ENCODE results near the gene EPHA6. TPM values are rescaled to one million over a fixed set of nuclear protein-coding genes. Genes with fewer than 3 reads are reported as not detected.

Gene EPHA6
- total and polyA plus RNA-seq, 2 experiments from 2014 or later: not detected

DNA sequence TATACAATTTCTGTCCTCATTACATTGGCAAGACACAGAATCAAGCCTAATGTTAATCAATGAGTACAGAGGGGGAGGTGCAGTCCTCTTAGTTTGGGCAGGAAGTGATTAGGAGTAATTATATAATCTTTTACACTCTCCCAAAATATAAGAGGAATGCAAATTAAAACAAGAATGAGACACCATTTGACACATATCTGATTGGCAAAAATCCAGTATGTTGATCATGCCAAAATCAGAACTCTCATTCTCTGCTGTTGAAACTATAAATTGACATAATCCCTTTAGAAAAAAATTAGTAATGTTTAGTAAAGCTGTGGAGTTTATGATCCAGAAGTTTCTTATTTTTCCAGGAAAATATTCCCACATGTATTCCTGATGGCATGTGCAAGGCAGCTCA, 373.4 kb downstream of the EPHA6 start:
- DNase-seq: no peak
- no peak overlapping the region for H3K9ac ChIP-seq
- H3K4me2 ChIP-seq (ENCODE audit: unreplicated experiment): no peak overlapping the region
- in situ Hi-C loops (cut with MboI): no loop called here
- no peaks in the 10 kb centered on the region for H3K27me3 ChIP-seq (replicated peaks; ENCODE audit: insufficient read depth)
- no peaks in the 10 kb centered on the region for H3K79me2 ChIP-seq (ENCODE audit: insufficient read depth)
- no peak for TF ChIP-seq EZH2 (IDR thresholded peaks at IDR 0.05; ENCODE audit: insufficient read depth, poor library complexity, severe bottlenecking)
- no peak for TF ChIP-seq EZH2phosphoT487 (IDR thresholded peaks at IDR 0.05; ENCODE audit: insufficient read depth, low read depth)
- H3K9me3 ChIP-seq (ENCODE audit: low read depth): no peaks in the 10 kb centered on the region
- H3K27ac ChIP-seq: no peak overlapping the region
- no peaks in the 10 kb centered on the region for H3K4me1 ChIP-seq (ENCODE audit: insufficient read depth)
- no peaks in the 10 kb centered on the region for H3K36me3 ChIP-seq (ENCODE audit: low read depth)
- no peak overlapping the region for H3K4me3 ChIP-seq
- no peak overlapping the region for H2AFZ ChIP-seq
- H3K9me2 ChIP-seq (ENCODE audit: insufficient read depth): no peaks in the 10 kb centered on the region
- H3F3A ChIP-seq (ENCODE audit: insufficient read depth): no peaks in the 10 kb centered on the region
- H4K20me1 ChIP-seq (ENCODE audit: insufficient read depth): no peaks in the 10 kb centered on the region

DNA sequence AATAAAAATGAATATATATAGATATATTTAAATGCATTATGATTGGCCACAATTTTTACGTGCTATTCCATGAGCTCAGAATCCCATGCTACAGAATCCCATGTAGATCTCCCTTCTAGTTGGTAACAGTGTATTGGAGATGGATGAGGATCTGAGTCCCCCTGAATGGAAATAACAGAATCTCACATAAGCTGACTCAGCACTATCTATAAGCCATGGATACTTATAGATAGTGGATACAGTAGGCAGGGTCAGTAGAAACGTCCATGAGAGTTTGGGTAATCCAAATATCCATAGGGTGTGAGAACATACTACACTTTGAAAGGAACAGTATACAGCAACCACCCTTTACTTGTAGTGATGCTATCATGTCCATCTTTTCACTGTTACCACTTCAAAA, 375.4 kb downstream of the EPHA6 start:
- Histone ChIP-seq H4K20me1 (ENCODE audit: insufficient read depth) (no peaks in the 10 kb centered on the region), H3K79me2 (ENCODE audit: insufficient read depth) (no peaks in the 10 kb centered on the region), H3K9me3 (ENCODE audit: low read depth) (no peaks in the 10 kb centered on the region), H3K9me2 (ENCODE audit: insufficient read depth) (no peaks in the 10 kb centered on the region), H3K36me3 (ENCODE audit: low read depth) (no peaks in the 10 kb centered on the region), H3K4me1 (ENCODE audit: insufficient read depth) (no peaks in the 10 kb centered on the region), H3K27ac (no peak overlapping the region), H3K9ac (no peak overlapping the region), H3K4me3 (no peak overlapping the region), H3F3A (ENCODE audit: insufficient read depth) (no peaks in the 10 kb centered on the region), H2AFZ (no peak overlapping the region), H3K27me3 (replicated peaks; ENCODE audit: insufficient read depth) (no peaks in the 10 kb centered on the region), H3K4me2 (ENCODE audit: unreplicated experiment) (no peak overlapping the region)
- WGBS, 2 experiments (ENCODE audit: low coverage in 1 of 2, low lambda C conversion rate in 2 of 2, missing lambda C conversion rate in 2 of 2): 7 to 11% methylated on average over 2 of the region's 2 CpGs
- in situ Hi-C loops (cut with MboI): no loop called here
- DNase-seq: no peak
- no peak for TF ChIP-seq EZH2phosphoT487 (IDR thresholded peaks at IDR 0.05; ENCODE audit: insufficient read depth, low read depth)

DNA sequence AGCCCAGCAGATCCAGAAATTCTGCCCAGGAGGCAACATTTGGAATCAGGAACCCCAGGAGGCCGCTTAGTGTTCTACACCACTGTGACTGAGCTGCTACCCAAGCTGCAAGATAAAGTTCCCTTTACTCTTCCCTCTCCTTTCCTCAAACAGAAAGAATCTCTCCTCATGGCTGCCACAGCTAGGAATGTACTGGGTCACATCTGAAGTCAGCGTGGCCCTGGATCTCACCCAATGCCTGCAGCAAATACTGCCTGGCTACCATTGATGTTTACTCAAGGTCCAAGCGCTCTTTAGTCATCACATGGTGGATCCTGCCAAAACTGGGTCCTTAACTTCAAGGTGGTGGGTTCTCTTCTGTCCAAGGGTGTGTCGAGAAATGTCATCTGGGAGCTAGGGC, 382.7 kb downstream of the EPHA6 start:
- H3F3A ChIP-seq (ENCODE audit: insufficient read depth): no peaks in the 10 kb centered on the region
- H3K27ac ChIP-seq: no peak overlapping the region
- H3K4me3 ChIP-seq: no peak overlapping the region
- H3K79me2 ChIP-seq (ENCODE audit: insufficient read depth): no peaks in the 10 kb centered on the region
- H3K4me1 ChIP-seq (ENCODE audit: insufficient read depth): no peaks in the 10 kb centered on the region
- H3K9ac ChIP-seq: no peak overlapping the region
- H3K9me3 ChIP-seq (ENCODE audit: low read depth): no peaks in the 10 kb centered on the region
- no peak overlapping the region for H2AFZ ChIP-seq
- in situ Hi-C loops (cut with MboI): no loop called here
- 14 to 23% methylated on average over 4 of the region's 4 CpGs for WGBS, 2 experiments (ENCODE audit: low coverage in 1 of 2, low lambda C conversion rate in 2 of 2, missing lambda C conversion rate in 2 of 2)
- no peak overlapping the region for H3K4me2 ChIP-seq (ENCODE audit: unreplicated experiment)
- TF ChIP-seq EZH2 (IDR thresholded peaks at IDR 0.05; ENCODE audit: insufficient read depth, poor library complexity, severe bottlenecking): no peak
- H3K36me3 ChIP-seq (ENCODE audit: low read depth): no peaks in the 10 kb centered on the region
- no peaks in the 10 kb centered on the region for H3K9me2 ChIP-seq (ENCODE audit: insufficient read depth)
- H4K20me1 ChIP-seq (ENCODE audit: insufficient read depth): no peaks in the 10 kb centered on the region
- no peaks in the 10 kb centered on the region for H3K27me3 ChIP-seq (replicated peaks; ENCODE audit: insufficient read depth)
- DNase-seq: no peak

DNA sequence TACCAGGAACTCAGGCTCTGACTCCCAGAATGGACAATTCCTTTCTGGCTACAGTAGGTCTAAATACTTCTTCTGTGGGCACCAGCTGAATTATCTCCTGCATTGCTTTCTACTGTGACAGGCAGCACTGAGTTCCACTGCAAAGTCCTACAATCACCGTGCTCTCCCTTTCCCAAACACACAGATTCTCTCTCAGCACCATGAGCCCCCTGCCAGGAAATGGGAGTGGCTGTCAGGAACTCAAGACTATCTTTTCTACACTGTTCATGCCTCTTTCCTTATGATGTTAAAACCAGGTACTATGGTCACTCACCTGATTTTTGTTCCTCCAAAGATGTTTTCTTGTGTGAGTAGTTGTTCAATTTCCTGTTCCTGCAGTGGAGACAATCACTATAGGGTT, 383.4 kb downstream of the EPHA6 start:
- 21 to 24% methylated on average over 1 of the region's 1 CpG for WGBS, 2 experiments (ENCODE audit: low coverage in 1 of 2, low lambda C conversion rate in 2 of 2, missing lambda C conversion rate in 2 of 2)

DNA sequence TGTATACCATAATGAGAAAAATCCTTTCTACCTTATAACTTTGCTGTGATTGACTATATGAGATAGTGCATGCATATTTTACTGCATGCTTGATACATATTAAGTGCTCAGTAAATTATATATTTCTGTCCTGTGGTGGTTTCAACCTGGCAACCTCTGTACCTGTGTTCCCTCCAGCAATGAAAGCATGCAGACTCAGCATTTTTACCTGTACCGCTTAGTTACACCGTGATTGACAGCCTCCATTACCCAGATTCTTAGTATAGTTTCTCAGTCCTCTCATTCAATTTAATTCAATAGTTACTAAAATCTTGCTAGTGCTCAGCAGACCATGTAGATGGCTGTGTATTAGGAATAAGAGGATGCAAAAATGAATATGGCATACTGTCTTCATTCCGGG, 386.0 kb downstream of the EPHA6 start:
- DNase-seq: no peak
- Histone ChIP-seq H3K9ac (no peak overlapping the region), H3K4me3 (no peak overlapping the region), H3K36me3 (ENCODE audit: low read depth) (no peaks in the 10 kb centered on the region), H3K27me3 (replicated peaks; ENCODE audit: insufficient read depth) (no peaks in the 10 kb centered on the region), H3K4me2 (ENCODE audit: unreplicated experiment) (no peak overlapping the region), H2AFZ (no peak overlapping the region), H3K27ac (no peak overlapping the region), H3K9me3 (ENCODE audit: low read depth) (no peaks in the 10 kb centered on the region), H3K79me2 (ENCODE audit: insufficient read depth) (no peaks in the 10 kb centered on the region), H4K20me1 (ENCODE audit: insufficient read depth) (no peaks in the 10 kb centered on the region), H3K4me1 (ENCODE audit: insufficient read depth) (no peaks in the 10 kb centered on the region), H3F3A (ENCODE audit: insufficient read depth) (no peaks in the 10 kb centered on the region), H3K9me2 (ENCODE audit: insufficient read depth) (no peaks in the 10 kb centered on the region)
- in situ Hi-C loops (cut with MboI): no loop called here
- 31 to 33% methylated on average over 3 of the region's 3 CpGs for WGBS, 2 experiments (ENCODE audit: low coverage in 1 of 2, low lambda C conversion rate in 2 of 2, missing lambda C conversion rate in 2 of 2)
- TF ChIP-seq EZH2phosphoT487 (IDR thresholded peaks at IDR 0.05; ENCODE audit: insufficient read depth, low read depth): no peak
- TF ChIP-seq EZH2 (IDR thresholded peaks at IDR 0.05; ENCODE audit: insufficient read depth, poor library complexity, severe bottlenecking): no peak

More for the DNA sequence above, 383.4 kb downstream of the EPHA6 start:
- Histone ChIP-seq H4K20me1 (ENCODE audit: insufficient read depth) (no peaks in the 10 kb centered on the region), H3K4me1 (ENCODE audit: insufficient read depth) (no peaks in the 10 kb centered on the region), H3K4me2 (ENCODE audit: unreplicated experiment) (no peak overlapping the region), H3K9me3 (ENCODE audit: low read depth) (no peaks in the 10 kb centered on the region), H3K9ac (no peak overlapping the region), H3K27ac (no peak overlapping the region), H3K79me2 (ENCODE audit: insufficient read depth) (no peaks in the 10 kb centered on the region), H3K4me3 (no peak overlapping the region), H3K9me2 (ENCODE audit: insufficient read depth) (no peaks in the 10 kb centered on the region), H3K36me3 (ENCODE audit: low read depth) (no peaks in the 10 kb centered on the region), H3K27me3 (replicated peaks; ENCODE audit: insufficient read depth) (no peaks in the 10 kb centered on the region), H2AFZ (no peak overlapping the region), H3F3A (ENCODE audit: insufficient read depth) (no peaks in the 10 kb centered on the region)
- in situ Hi-C loops (cut with MboI): no loop called here
- TF ChIP-seq EZH2phosphoT487 (IDR thresholded peaks at IDR 0.05; ENCODE audit: insufficient read depth, low read depth) (no peak), EZH2 (IDR thresholded peaks at IDR 0.05; ENCODE audit: insufficient read depth, poor library complexity, severe bottlenecking) (no peak)
- no peak for DNase-seq

Data from GM23248 (cell line).